ENCODE measurements around the gene FCN1. TPM values are rescaled to one million over a fixed set of nuclear protein-coding genes. Genes with fewer than 3 reads are reported as not detected.
A peak's percentile ranks its signal among the peaks of the same experiment; 100 is the strongest.

The FCN1 gene

DNA sequence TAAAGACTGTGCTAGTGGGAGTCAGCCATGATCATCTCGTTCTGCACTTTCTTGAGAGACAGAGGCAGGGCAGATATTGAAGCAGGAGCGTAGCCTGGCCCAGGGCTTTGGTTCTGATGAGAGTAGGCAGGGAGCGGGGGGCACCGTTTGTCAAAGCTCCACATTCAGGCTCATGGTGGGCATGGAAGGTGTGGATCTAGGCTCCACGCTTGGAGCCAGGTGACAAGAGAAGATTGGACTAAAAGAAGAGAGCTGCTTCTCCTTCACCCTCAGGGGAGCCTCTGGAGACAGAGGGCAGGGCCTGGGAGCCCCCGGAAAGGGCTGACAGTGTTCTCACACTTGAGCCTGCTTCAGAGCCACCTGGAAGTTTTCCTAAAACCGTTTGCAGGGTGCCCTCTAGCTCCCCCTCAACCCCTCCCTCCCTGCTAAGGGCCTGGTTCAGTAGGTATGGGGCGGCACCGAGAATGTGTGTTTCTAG is 61.8 kb downstream of the FCN1 start:
- H3K14ac ChIP-seq (ENCODE audit: low read length): no peak overlapping the region
- no peak overlapping the region for H3K4me2 ChIP-seq (ENCODE audit: insufficient read depth, low read length, poor library complexity, severe bottlenecking)
- H2BK5ac ChIP-seq (ENCODE audit: low read length): no peak overlapping the region
- H2BK120ac ChIP-seq (ENCODE audit: low read depth, low read length): no peak overlapping the region
- no peak overlapping the region for H3K9ac ChIP-seq (ENCODE audit: low read depth, low read length, poor library complexity)
- no peaks in the 10 kb centered on the region for H3K79me1 ChIP-seq (ENCODE audit: low read depth, low read length)
- H3K4me3 ChIP-seq (ENCODE audit: low read length in 2 of 2): no peak overlapping the region
- H2BK12ac ChIP-seq (ENCODE audit: low read length): no peak overlapping the region
- H3K27me3 ChIP-seq (ENCODE audit: control insufficient read depth in 3 of 3, insufficient read depth in 3 of 3, low read depth in 1 of 3, low read length in 3 of 3): no peaks in the 10 kb centered on the region
- H3K9me3 ChIP-seq (replicated peaks in 1 of 2; ENCODE audit: control insufficient read depth in 2 of 2, insufficient read depth in 1 of 2, low read depth in 1 of 2, low read length in 2 of 2): peaks cover 0 to 4% of the 10 kb centered on the region in 2 donors
- DNase-seq (ENCODE audit: low spot score): no peak
- no peak overlapping the region for H2AFZ ChIP-seq (ENCODE audit: low read length)
- H3K18ac ChIP-seq (ENCODE audit: low read length): peak overlapping the region; percentile 42
- H3K4me1 ChIP-seq (ENCODE audit: control insufficient read depth in 2 of 2, insufficient read depth in 1 of 2, low read depth in 1 of 2, low read length in 2 of 2): no peaks in the 10 kb centered on the region
- no peak overlapping the region for H3K27ac ChIP-seq (replicated peaks; ENCODE audit: low read length)
- H4K8ac ChIP-seq (ENCODE audit: low read depth, low read length): no peak overlapping the region
- WGBS, 2 donors (ENCODE audit: extremely low coverage in 2 of 2, insufficient read length in 2 of 2, insufficient replicate concordance in 1 of 2): no CpG with 5 or more reads among the region's 9 CpGs
- no peak overlapping the region for H3K23ac ChIP-seq (ENCODE audit: low read depth, low read length, poor library complexity)
- no peaks in the 10 kb centered on the region for H3K36me3 ChIP-seq (replicated peaks in 1 of 2; ENCODE audit: control insufficient read depth in 2 of 2, insufficient read depth in 2 of 2, low read length in 2 of 2)
- H4K91ac ChIP-seq (ENCODE audit: low read depth, low read length, poor library complexity): no peak overlapping the region
- no peak overlapping the region for H2AK5ac ChIP-seq (ENCODE audit: low read depth, low read length)
- no peak overlapping the region for H3K4ac ChIP-seq (ENCODE audit: low read length)
- H2BK15ac ChIP-seq (ENCODE audit: low read length): no peak overlapping the region

Small RNA genes lying within 50 kb of the gene (small RNA-seq; reads per million reads assigned to genes)
- not detected for gene AL603650.1 (ENCODE audit: insufficient read depth)

Data from neuronal stem cell (in vitro differentiated cells).